Muscle of back (tissue), 13 donors: Measurements from ENCODE around the gene PIAS4. TPM values are rescaled to one million over a fixed set of nuclear protein-coding genes. Genes with fewer than 3 reads are reported as not detected.
"Not testable (repeated sequence)": the region's sequence is repeated elsewhere in the genome, so short reads cannot be mapped to it uniquely, and the experiment has no call there.

ENCODE experiments used
- DNase-seq, 3 donors: peaks; one replicate each; pipeline versions ENCODE4 v3.0.0 to v3.0.0-alpha.2; 2013
- long read RNA-seq, 9 donors: transcript quantifications; one replicate each; lab custom pipeline, GENCODE V29; 2026
- polyA plus RNA-seq, 10 donors: library from polyadenylated mRNA; unstranded; fragments of 120-200 nt; gene quantifications; one replicate each; pipeline ENCODE4 v1.2.1, GENCODE V29; 2013; ENCODE audit not compliant: insufficient read length in 10 of 10

The PIAS4 gene, protein sequence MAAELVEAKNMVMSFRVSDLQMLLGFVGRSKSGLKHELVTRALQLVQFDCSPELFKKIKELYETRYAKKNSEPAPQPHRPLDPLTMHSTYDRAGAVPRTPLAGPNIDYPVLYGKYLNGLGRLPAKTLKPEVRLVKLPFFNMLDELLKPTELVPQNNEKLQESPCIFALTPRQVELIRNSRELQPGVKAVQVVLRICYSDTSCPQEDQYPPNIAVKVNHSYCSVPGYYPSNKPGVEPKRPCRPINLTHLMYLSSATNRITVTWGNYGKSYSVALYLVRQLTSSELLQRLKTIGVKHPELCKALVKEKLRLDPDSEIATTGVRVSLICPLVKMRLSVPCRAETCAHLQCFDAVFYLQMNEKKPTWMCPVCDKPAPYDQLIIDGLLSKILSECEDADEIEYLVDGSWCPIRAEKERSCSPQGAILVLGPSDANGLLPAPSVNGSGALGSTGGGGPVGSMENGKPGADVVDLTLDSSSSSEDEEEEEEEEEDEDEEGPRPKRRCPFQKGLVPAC
- polyA plus RNA-seq: 10 to 100 TPM; 15.4 to 28.9 (median 22.2) TPM
- long read RNA-seq, donor 1, transcript PIAS4-201 (11 exons, 3,159 nt): major isoform, 8 of 8 reads
- long read RNA-seq, donor 1, partial matches to known transcripts: 0 of 8 reads
- long read RNA-seq, donor 1, other reads (novel, unspliced or antisense): 0 of 8 reads
- long read RNA-seq, donor 2, transcript PIAS4-201 (11 exons, 3,159 nt): major isoform, 5 of 5 reads
- long read RNA-seq, donor 2, partial matches to known transcripts: 0 of 5 reads
- long read RNA-seq, donor 2, other reads (novel, unspliced or antisense): 0 of 5 reads
- long read RNA-seq, donor 3: 0 reads
- long read RNA-seq, donor 4, transcript PIAS4-201 (11 exons, 3,159 nt): major isoform, 5 of 5 reads
- long read RNA-seq, donor 4, partial matches to known transcripts: 0 of 5 reads
- long read RNA-seq, donor 4, other reads (novel, unspliced or antisense): 0 of 5 reads
- long read RNA-seq, donor 5, transcript PIAS4-201 (11 exons, 3,159 nt): major isoform, 6 of 13 reads
- long read RNA-seq, donor 5, partial matches to known transcripts: 7 of 13 reads
- long read RNA-seq, donor 5, other reads (novel, unspliced or antisense): 0 of 13 reads
- long read RNA-seq, donor 6, partial matches to known transcripts: 0 of 1 reads
- long read RNA-seq, donor 6, other reads (novel, unspliced or antisense): 0 of 1 reads
- long read RNA-seq, donor 7, transcript PIAS4-201 (11 exons, 3,159 nt): major isoform, 5 of 5 reads
- long read RNA-seq, donor 7, partial matches to known transcripts: 0 of 5 reads
- long read RNA-seq, donor 7, other reads (novel, unspliced or antisense): 0 of 5 reads
- long read RNA-seq, donor 8, partial matches to known transcripts: 0 of 2 reads
- long read RNA-seq, donor 8, other reads (novel, unspliced or antisense): 0 of 2 reads
- long read RNA-seq, donor 9, partial matches to known transcripts: 0 of 1 reads
- long read RNA-seq, donor 9, other reads (novel, unspliced or antisense): 0 of 1 reads

- peak; percentile 97 to 99 (median 99) for DNase-seq
Observed at GRCh38 chr19:4007021-4007835, at the start of gene PIAS4. TSS of gene PIAS4 (plus strand) at chr19:4007736. CDS start at chr19:4007761, 25 bp downstream.

DNA sequence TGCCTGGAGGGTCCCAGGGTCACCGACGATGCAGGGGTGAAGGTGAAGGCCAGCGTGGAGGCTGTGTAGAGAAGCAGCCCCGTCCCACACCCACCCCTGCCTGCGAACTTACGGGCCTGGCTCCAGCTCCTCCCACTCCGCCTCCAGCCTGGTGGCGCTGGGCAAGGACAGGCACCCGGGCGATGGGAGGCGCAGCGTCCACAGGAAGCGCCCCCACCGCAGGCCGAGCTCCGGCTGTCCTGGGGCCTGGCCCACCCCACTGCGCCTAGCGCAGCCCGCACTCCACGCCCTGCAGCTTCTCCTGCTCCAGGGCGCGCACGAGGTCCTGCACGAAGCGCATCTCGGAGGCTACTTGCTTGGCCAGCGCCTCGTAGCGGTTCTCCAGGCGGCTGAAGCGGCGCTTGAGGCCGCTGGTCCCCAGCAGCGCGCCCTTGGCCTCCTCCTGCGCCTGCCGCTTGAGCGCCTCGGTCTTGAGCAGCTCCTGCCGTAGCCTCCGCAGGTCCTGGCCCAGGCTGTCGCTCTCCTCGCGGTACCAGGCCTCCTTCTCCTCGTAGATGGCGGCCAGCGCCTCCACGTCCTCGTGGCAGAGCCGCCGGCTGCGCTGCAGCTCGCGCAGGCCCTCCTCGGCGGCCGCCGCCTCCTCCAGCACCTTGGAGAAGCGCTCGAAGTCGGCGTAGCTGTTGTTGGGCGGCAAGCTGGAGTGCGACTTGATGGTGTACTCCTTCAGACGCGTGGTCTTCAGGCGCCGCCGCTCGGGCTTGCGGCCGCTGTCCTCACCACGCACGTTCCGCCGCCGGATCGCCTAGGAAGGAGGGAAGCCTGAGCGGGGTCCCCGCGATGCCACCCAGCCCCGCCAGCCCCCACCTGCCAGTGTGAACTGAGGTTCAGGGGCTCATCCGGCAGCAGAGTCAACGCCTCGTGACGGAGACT lies 48.4 kb upstream of the PIAS4 start:
- DNase-seq: no peak

DNA sequence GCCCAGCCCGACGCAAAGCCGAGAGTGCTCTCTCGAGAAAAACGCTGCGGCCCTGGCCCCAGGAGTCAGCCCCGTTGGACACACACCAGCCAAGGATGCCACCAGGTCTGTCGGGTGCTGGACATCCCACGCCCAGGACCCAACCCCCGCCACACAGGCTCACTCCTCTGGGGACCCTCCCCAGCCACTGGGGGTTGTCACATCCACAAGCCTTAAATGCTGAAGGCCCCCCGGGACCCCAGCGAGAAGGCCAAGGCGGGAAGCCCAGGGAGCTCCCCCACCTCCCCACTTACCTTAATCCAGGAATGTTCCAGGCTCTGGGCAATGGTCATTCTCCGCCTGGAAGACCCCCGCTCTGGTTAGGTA lies 47.8 kb upstream of the PIAS4 start:
- DNase-seq: no peak

- DNase-seq: no peak
Observed at GRCh38 chr19:3961007-3961406, 46.5 kb upstream of the PIAS4 start.

DNA sequence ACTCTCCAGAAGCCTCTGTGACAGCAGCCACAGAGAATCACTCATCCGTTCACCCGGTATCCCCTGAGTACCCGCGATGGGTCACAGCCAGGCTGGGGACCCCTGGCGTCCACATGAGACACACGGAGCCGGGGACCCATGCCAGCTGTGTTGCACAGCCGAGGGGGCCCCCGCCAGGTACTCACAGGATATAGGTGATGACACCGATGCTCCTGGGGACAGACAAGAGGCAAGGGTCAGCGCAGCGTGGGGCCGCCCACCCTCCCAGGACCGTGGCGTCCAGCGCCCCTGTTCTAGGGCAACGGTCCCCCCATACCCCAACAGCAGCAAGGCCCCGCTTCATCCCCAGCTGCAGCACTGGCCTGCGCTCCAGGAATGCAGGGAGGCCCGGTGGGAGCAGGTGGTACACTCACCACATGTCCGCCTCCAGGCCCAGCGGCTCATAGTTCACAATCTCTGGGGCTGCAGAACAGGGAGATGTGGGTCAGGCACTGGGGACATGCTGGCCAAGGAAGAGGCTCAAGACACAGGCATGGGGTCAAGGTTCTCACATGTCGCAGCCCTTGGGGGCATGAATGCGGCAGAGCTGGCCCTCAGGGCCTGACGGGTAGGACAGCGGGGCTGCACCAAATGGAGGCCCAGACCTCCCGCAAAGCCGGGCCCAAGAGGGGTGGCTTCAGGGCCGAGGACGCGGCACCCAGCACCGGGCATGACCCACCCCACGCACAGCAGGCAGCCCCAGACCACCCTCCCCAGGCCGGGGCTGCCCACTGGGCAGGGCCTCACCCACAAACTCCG lies 43.9 kb upstream of the PIAS4 start:
- no peak for DNase-seq

- no peak for DNase-seq
Observed at GRCh38 chr19:3964256-3965194, 43.0 kb upstream of the PIAS4 start.

GRCh38 chr19:3966051-3967017 lies 41.2 kb upstream of the PIAS4 start:
- no peak for DNase-seq

- not testable (repeated sequence) for DNase-seq
Observed at GRCh38 chr19:3967983-3968382, 39.6 kb upstream of the PIAS4 start.

GRCh38 chr19:3968556-3969434 lies 38.7 kb upstream of the PIAS4 start:
- DNase-seq: peak; percentile 89 to 99 (median 94)

DNA sequence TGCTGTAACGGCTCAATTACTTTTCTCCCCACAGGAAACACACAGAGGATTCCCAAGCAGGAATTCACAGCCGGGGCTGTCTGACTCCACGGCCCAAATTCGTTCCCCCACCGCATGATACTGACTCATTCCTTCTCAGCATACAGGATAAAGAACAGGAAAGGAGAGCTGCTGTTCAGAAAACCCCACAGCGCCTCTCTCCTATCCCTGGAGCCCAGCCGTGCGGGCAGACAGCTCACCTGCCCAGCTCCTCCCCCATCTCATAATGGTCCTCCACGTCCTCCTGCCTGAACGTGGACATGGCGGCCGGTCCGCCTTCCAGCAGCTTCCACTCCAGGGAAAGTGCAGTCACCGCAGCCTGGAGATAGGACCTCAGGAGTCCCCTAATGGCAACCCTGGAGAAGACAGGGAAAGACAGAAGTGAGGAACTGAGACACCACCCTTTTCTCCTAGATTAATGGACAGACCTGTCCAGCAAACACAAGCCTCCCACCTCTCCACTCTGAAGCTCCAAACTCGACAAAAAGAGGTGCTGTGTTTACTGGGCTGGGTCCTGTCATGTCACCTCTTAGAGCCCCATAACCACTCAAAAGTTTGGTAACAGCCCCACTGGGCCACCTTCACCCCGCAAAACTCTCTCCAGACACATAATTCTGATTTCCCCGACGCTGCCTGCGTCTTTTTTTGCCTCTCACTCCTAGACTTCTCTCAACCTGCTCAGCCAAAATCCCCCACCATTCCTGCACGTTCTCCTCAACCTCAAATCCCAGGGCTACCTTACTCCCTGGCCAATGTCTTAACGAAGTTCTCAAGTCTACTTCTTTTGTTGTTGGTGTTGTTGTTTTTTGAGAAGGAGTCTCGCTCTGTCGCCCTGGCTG lies 37.9 kb upstream of the PIAS4 start:
- peak in 1 of 3 donors; percentile 71 for DNase-seq

DNA sequence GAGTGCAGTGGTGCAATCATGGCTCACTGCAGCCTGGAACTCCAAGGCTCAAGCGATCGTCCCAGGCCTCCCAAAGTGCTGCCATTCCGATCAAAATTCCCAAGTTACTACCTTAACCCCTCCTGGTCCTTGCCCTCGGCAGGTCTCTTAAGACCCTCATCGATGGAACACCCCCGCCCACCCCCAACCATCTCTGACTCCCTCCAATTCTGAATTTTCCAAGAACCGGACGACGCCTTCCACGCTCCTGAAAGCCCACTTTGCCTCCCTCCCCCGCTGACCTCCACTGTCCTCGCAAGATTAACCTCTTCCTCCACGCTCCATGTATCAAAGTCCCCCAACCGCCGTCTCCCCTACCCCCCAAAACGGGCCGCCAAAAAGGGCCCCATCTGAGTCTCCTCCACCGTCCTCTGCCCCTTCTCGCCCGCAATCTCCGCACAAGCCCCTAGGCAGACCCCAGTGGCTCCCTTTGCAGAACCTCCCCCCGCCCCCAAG lies 37.2 kb upstream of the PIAS4 start:
- no peak for DNase-seq

DNA sequence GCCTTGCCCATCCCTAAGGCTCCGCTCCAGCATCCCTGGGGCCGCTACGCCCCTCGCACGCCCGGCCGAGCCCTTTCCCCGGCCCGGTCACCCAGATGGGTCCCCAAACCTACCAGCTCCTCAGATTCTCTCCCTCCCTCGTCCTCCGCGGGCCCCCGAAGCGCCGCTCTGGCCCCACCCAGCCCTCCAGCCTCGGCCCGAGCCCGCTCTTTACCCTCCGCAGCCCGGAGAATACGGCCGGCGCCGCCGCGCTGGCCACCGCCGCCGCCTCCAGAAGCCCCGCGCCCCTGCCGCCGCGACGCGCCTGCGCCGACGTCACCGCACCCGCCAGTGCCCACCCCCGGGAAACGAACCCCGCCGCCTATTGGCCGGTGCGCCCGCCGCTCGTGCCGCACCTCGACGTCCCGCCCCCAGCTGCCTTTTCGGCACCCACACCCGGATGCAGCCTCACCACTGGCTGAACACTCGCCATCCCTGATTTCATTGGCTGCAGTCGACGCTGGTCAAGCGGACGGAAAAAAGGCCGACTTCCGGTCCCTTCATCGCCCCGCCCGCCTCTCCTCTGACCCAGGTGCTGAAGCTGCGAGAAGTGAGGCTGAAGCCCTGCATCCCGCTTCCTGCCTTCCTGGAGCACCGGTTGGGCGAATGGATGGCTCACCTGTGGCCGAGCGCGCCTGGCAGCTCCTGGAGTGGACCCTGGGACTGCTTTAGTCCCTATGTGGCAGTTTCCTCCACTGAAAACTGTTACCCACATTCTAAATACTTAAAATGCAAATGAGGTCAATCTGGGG lies 36.5 kb upstream of the PIAS4 start, which contains the start of gene DAPK3:
TSS of gene DAPK3 (minus strand) at position 292 of the 791 bp plus-strand sequence. CDS start 1,364 bp downstream, outside the sequence.
- peak; percentile 98 to 99 (median 98) for DNase-seq

GRCh38 chr19:3975144-3975543 lies 32.4 kb upstream of the PIAS4 start:
- DNase-seq: no peak
